ENCODE data around the gene ZNF230.

Gene ZNF230

GRCh38 chr19:44002566-44003460 is at the start of gene ZNF230:
ZNF230 (plus strand) TSS chr19:44002957; CDS start chr19:44007079, 4,122 bp downstream.
- peak; percentile 67 to 73 for DNase-seq

DNA sequence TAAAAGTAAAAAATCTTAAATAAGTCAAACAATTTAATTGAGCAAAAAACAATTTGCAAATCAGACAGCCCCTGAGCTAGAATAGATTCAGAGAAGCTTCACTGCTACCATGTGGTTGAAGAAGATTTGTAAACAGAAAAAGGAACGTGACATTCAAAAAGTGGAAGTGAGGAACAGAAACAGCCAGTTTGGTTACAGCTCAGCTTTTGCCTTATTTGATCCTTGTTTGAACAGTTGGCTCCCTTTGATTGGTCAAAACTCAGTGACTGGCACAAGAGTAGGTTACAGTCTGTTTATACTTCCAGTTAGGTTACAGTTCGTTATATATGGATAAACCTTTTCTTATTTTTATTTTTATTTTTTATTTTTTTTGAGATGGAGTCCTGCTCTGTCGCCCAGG is 45.9 kb upstream of the ZNF230 start:
- no peak for DNase-seq

DNA sequence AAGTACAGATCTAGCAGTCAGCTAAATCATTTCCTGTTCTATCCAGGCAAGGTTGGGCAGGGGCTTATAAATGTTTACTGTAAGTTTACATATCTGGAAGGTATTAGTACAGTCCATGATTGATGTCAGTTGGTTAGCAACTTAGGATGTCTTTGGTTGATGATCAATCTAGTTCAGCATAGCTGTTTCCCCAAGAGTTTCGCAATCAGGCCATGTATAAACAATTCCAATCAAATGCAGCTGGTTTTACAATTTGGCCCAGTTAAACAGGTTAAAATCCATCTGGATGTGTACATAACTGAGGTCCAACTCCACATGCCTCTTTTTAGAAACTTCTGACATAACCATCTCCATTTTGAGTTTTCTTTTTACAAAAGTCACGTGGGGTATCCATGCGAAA is 44.9 kb upstream of the ZNF230 start:
- no peak for DNase-seq

- DNase-seq = no peak
Observed at GRCh38 chr19:43960411-43960810, 42.3 kb upstream of the ZNF230 start.

- DNase-seq = no peak
Observed at GRCh38 chr19:43966079-43966694, 36.6 kb upstream of the ZNF230 start.

- DNase-seq = no peak
Observed at GRCh38 chr19:43976732-43977131, 26.0 kb upstream of the ZNF230 start.

GRCh38 chr19:43983544-43983911 is 19.2 kb upstream of the ZNF230 start:
- no peak for DNase-seq

- DNase-seq = peak; percentile 52 to 65
Observed at GRCh38 chr19:43983912-43984686, 18.7 kb upstream of the ZNF230 start, which contains the start of gene ZNF155. ZNF155 (plus strand) TSS chr19:43984188; CDS start chr19:43988544, 4,356 bp downstream.

- DNase-seq = peak in 1 of 2 donors; percentile 6
Observed at GRCh38 chr19:43984687-43985000, 18.1 kb upstream of the ZNF230 start.

DNA sequence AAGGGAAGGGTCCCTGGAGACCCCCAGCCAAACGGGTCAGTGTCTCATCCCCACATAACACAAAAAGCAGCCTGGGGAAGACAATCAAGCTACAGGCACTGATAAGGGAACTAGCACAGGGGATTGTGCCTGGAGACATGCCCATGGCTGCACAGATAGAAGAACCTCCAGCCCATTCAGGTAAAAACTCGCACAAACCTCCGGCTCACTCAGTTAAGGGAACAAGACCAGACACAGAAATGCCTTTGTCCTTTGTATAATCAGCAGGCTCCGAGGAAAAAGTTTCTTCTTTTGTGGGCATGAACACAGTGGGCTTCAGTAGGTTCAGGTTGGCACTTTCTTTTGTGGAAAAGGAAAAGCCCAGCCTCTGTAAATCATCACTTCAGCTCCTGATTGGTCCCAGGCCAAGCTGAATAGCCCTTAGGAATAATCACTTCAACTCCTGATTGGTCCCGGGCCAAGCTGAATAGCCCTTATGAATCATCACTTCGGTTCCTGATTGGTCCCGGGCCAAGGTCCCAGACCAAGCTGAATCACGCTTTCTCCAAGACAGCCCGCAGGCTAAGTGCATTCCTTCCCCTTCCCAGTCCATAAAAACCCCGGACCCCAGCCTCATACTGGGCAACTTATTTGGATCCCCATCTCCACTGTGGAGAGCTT is 5.0 kb upstream of the ZNF230 start:
- no peak for DNase-seq

GRCh38 chr19:44002212-44002565 is 568 bp upstream of the ZNF230 start:
- DNase-seq = no peak

DNA sequence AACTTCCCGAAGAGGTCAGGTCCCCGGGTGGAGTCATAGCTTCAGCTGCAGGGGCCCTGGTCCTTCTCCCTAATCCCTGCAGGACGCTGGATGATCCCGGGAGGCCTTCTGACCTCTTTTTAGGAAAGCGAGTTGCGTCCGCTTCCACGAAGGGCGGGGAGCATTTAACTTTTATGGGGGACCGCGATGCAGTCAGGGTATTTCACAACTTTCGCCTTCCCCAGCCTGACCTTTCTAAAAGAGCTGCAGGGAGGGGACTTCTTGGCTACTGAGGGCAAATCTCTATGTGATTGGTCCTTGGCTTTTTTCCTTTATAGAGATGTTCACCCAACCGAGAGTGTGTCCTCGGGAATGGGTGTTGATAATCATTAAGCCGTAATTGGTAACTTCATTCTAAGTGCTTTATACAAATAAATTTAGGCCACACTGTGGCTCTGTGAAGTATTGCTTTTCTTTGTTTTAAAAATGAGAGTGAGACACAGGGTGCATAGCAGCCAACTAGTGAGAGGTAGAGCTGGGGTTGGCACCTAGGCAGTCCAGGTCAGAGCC is 778 bp downstream of the ZNF230 start:
- DNase-seq = no peak

DNA sequence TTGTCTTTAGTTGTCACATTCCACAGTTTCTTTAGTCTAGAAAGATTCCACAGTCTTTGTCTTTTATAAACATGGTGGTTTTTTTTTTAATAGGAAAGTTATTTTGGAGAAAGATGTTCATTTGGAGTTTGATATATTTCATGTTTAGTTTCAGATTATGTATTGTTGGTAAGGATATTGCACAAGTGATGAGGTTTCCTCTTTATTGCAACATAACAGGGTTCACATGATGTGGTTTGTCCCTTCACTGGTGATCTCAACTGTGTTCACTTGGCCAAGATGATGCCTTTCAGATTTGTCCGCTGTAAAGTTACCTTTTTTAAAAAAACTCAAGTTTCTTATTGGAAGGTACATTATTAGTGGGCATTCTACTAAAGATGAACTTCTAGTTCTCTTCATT is 3.2 kb downstream of the ZNF230 start:
- no peak for DNase-seq

- DNase-seq = no peak
Observed at GRCh38 chr19:44007473-44007872, 4.7 kb downstream of the ZNF230 start.

DNA sequence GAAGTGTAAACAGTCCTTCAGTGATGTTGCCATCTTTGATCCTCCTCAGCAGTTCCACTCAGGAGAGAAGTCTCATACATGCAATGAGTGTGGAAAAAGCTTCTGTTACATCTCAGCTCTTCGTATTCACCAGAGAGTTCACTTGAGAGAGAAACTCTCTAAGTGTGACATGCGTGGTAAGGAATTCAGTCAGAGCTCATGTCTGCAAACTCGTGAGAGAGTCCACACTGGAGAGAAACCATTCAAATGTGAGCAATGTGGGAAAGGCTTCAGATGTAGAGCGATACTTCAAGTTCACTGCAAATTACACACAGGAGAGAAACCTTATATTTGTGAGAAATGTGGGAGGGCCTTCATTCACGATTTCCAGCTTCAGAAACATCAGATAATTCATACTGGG is 7.7 kb downstream of the ZNF230 start:
- no peak for DNase-seq

GRCh38 chr19:44019498-44019897 is 16.7 kb downstream of the ZNF230 start:
- DNase-seq = no peak

GRCh38 chr19:44021221-44021620 is 18.5 kb downstream of the ZNF230 start:
- no peak for DNase-seq

GRCh38 chr19:44024900-44025216 is 22.1 kb downstream of the ZNF230 start:
- DNase-seq = no peak

- DNase-seq = peak; percentile 65 to 68
Observed at GRCh38 chr19:44025217-44025936, 22.6 kb downstream of the ZNF230 start, which contains the start of gene ZNF222. ZNF222 (plus strand) TSS chr19:44025379; CDS start chr19:44025437, 58 bp downstream.

- no peak for DNase-seq
Observed at GRCh38 chr19:44026622-44027021, 23.9 kb downstream of the ZNF230 start.

- DNase-seq = no peak
Observed at GRCh38 chr19:44032001-44032610, 29.3 kb downstream of the ZNF230 start.

GRCh38 chr19:44042147-44042546 is 39.4 kb downstream of the ZNF230 start:
- no peak for DNase-seq

All from stimulated activated CD4-positive, alpha-beta T cell treated with anti-CD3 and anti-CD28 coated beads, Interleukin-2, amount 100 ng/mL, for 48 hours (primary cell).